HG03045 (cell line): ENCODE data around the gene MOB2.

Experiments used
- ATAC-seq: cut with Tn5 transposase; IDR thresholded peaks from one replicate; pipeline ENCODE4 v1.9.1; 2021; ENCODE audit warnings: mild to moderate bottlenecking, moderate library complexity; ENCODE audit not compliant: unreplicated experiment

MOB2 gene

GRCh38 chr11:1459764-1460395 is 26.7 kb downstream of the MOB2 start:
- no peak for ATAC-seq

- ATAC-seq, result no peak
These were observed 27.4 kb downstream of the MOB2 start for GRCh38 chr11:1459219-1459575.

DNA sequence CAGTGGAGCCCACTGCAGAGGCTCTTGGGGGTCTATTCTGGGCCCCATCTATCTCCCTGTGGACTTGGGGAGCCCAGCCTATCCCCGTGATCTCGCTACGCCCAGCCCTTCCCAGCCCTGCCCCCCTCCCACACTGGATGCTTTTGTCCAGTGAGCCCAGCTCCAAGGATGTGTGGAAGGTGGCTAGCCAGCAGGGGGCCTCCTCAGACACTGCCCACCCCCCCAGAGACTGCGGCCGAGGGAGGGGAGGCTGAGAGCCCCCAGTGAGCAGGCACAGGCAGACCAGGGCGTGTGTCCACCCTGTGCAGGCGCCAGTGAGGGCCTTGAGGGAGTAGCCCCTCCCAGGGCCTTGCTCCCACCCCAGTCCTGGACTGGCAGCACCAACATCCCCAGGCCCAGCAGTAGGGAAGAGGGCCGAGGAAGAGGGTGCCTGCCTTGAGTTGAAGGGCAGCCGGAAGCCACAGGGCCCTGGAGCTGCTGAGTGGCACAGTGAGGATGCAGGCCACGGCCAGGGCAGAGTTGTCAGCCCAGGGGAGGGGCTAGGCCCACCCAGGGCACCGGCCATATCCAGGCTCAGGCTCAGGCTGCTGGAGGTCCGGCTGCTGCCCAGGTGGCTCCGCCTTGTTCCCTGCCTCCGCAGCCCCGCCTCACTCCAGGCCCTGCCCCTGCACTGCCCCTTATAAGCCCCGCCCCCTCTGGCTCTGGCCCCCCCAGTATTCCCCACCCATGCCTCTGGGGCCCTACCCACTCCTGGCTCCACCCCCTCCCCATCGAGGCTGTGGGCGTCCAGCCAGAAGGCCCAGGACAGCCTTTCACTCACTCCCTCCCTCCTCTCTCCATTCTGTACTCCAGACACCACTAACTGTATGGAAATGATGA is 28.0 kb downstream of the MOB2 start:
- ATAC-seq, result no peak

DNA sequence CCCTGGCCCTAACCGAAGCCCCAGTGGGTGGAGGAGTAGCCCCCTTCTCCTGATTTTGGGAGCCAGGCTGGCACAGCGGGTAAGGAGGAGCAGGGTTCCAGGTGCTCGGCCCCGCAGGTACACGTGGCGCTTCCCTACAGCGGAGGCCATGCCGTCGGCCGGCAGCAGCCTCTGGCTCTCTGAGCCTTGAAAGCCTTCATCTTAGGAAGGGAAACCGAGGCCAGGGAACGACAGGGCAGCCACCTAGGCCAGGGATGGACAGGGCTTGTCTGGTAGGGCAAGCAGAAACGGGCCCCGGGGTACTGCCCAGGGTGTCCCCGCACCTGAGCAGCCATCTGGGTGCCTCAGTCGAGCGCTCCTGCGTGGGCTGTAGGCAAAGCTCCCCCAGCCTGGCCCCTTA is 28.7 kb downstream of the MOB2 start:
- no peak for ATAC-seq

- no peak for ATAC-seq
These were observed 29.3 kb downstream of the MOB2 start for GRCh38 chr11:1457326-1457680.

DNA sequence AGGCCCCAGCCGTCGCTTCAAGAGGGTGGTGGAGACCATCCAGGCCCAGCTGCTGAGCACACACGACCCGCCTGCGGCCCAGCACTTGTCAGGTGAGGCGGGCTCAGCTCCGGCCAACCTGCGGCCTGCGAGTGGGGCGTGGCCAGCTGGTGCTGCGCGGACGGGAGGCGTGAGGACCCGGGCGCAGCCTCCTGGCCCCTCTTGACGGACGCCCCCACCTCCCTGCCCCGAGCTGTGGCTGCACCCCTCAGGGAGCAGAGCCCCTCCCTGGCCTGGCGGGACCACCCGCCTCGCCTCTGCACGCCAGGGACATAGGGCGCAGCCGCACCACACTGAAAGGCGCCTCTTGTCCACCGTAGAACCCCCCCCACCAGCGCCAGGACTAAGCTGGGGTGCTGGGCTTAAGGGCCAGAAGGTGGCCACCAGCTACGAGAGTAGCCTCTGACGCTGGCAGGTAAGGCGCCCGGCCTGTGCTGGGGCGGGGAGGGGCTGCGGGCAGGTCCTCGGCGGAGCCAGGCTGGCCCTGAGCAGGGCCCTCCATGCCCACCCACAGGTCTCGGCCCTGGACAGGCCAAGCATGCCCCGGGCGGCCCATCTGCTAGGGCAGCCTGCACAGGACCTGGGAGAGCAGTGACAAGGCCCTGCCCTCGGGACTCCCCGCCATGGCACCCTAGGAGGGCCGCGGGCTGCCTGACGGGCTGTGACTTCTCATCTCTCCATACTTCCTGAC is 29.8 kb downstream of the MOB2 start:
- no peak for ATAC-seq

DNA sequence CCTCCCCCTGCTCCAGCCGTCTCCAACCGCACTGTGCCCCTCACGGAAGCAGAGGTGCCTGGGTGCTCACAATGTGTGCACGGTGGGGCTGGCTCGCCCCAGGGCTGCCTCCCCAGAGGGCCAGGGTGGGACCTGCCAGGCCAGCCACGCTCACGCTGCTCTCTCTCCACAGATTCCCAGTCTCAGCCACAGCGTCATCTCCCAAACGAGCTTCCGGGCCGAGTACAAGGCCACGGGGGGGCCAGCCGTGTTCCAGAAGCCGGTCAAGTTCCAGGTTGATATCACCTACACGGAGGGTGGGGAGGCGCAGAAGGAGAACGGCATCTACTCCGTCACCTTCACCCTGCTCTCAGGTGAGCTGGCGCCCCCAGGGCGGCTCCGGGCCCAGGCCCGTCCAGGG is 30.4 kb downstream of the MOB2 start:
- ATAC-seq, result no peak

GRCh38 chr11:1455763-1456060 is 30.9 kb downstream of the MOB2 start:
- ATAC-seq, result no peak

DNA sequence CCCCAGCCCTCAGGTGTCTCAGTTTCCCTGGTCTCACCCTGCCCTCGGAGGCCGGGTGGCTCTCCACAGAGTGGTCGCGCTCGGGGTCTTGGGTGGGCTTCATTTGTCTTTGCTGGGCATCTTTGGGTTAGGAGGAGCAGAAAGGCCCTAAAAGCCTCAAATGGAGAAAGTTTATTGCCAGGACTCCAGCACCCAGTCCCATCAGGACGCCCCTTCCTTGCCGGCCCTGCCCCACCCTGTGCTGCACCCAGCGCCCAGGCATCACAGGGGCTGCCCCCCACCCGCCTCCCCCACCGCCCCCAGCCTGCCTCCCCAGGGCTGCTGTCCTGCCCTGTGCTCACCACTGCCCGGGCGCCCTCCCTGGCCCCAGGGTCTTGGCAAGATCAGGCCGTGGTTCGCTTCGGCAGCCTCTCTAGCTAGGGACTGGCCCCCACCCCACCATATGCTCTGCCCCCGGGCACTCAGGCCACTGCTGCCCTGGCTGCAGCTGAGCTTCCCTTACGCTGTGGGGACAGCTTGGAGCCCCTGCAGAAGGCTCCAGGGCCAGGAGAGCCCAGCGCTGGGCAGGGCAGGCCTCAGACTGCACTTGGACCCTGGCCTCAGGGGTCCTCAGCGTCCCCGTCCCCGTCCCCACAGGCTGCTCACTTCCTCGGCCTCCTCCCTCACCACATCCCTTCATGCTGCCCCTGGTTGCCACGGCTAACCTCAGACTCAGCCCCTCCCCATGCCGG is 31.4 kb downstream of the MOB2 start:
- no peak for ATAC-seq

- ATAC-seq, result no peak
These were observed 32.0 kb downstream of the MOB2 start for GRCh38 chr11:1454576-1454975.

- ATAC-seq, result no peak
These were observed 33.0 kb downstream of the MOB2 start for GRCh38 chr11:1453611-1454034.

GRCh38 chr11:1452744-1453143 is 33.8 kb downstream of the MOB2 start:
- no peak for ATAC-seq

- ATAC-seq, result no peak
These were observed 34.7 kb downstream of the MOB2 start for GRCh38 chr11:1451781-1452470.

DNA sequence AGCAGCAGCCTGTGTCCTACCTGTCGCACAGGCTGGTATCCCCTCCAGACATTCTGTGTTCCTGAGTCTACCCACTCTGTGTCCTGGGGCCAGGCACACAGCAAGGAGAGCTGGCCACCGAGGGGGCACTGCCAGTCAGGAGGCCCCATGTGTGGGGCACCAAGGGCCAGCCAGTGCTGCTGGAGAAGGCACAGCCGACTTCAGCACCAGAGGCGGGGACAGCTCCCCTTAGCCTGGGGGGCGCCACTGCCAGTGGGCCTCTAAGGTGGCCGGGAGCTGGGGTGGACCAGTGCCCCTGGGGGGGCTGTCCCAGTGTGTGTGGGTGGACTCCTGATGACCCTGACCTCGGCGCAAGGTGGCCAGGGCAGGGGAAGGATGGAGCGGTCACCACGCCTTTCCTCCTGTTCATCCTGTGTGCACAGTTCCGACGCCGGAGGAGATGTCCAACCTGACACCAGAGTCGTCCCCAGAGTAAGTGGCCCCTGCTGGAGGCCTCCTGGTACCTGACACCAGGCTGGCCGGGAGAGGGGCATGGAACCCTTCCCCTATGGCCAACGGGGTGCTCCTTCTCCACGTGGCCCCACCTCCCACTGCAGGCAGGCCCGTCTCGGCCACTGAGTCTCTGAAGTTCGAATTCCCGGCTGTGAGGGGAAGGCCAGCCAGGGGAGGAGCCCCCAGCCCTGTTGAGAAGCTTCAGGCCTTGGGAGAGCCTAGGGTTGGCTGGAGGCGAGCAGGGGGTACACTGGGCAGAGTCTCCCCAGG is 35.4 kb downstream of the MOB2 start:
- no peak for ATAC-seq

DNA sequence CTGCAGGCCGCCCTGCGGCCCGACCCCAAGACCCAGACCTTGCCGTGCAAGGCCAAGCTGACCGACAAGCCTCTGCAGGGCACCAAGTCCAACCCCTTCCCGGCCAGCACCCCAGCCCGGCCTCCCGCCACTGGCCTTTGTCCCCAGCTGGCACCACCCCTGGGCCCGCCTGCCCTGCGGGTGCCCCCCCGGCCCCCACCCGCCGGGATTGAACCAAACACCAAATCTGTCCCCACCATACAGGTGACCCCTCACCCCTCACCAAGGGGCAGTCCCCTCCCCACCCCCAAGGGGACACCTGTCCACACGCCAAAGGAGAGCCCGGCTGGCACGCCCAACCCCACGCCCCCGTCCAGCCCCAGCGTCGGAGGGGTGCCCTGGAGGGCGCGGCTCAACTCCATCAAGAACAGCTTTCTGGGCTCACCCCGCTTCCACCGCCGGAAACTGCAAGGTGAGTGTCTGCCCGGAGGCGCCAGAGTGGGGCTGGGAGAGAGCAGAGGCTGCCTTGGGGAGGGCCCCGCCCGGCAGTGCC is 36.2 kb downstream of the MOB2 start:
- no peak for ATAC-seq

DNA sequence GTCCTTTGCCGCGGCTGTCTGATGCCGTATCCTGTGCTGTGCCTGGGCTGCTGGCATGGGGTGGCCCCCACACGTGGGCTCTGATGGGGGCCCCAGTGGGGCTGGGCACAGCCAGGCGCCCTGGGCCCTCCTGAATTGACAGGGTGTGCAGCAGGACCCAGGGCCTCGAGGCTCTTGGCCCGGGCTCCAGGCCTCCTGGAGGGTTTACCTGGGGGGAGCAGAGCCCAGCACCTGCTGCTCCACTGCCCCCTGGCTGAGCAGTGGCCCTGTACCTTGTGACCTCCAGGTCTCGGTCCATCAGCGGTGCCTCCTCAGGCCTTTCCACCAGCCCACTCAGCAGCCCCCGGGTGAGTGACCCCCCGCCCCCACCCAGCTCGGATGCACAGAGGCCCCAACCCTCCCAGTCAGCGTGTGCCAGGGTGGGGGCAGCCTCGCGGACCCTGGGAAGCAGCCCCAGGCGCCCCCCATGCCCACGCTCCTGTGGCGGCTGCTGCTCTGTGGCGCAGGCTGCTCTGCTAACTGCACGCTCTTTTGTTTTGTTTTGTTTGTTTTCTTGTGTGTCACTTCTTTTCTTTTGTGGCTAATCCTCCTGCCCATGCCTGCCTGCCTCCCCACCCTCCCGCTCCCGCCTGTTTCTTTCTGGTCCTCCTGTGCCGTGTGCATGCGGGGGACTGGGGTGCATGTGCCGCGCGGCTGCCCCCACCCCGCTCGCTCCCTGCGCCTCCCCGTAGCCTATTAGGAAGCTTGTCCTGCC is 36.9 kb downstream of the MOB2 start:
- no peak for ATAC-seq

GRCh38 chr11:1448882-1449281 is 37.7 kb downstream of the MOB2 start:
- no peak for ATAC-seq

- no peak for ATAC-seq
These were observed 38.4 kb downstream of the MOB2 start for GRCh38 chr11:1447845-1448825.
